ENCODE data around the gene S100A16. TPM values are rescaled to one million over a fixed set of nuclear protein-coding genes. Genes with fewer than 3 reads are reported as not detected.

Gene S100A16
- total and polyA plus RNA-seq, 3 donors from 2014 or later = 126 to 171 (median 158) TPM

DNA sequence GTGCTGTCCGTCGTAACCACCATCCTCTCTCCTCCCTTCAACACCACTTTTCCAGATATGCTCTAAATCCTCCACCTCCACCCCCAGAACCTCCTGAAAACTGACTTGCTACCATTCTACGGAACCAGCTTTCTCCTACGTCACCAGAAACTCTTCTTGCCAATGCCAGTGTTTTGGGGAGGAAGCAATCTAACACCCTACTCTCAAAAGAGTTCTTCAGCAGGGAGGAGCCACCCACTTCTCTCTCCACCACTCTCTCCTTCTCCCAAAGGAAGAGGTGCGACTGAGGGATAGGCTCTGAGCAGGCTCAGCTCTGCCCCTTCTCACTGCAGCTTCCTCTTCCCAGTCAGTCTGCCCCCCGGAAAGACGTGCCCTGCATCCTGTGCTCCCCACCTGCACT is 41.2 kb downstream of the S100A16 start:
- intact Hi-C loops (cut with DNase I; ENCODE audit: low total_unique reads) = loop anchor here (5.0 kb wide), 1 partner anchor 59 kb away; no protein-coding TSS in a partner anchor
- 77 to 82% methylated on average over 7 of the region's 7 CpGs for WGBS, 2 donors
- no peak overlapping the region for H3K27ac ChIP-seq

DNA sequence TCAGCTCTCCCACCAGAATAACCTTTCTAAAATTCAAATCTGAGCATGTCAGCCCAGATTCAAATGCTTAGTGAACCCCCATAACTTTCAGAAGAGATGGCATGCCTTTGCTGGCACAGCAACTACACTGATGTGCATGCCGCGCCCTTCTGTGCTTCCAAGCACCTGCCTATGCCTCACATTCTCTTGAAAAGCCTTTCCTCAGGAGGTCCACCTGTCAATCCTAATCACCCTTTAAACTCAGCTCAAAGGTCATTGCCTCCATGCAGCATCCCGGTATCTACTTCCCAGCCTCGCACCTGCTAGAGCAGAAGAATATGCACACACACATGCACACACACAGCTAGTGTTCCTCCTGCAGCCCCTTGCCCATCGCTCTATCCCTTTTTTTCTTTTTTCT is 42.1 kb downstream of the S100A16 start:
- peaks cover 19% of the 10 kb centered on the region for H3K4me1 ChIP-seq
- no peak for DNase-seq
- no peak for TF ChIP-seq POLR2A (IDR thresholded peaks at IDR 0.05)
- TF ChIP-seq, protein P1, sequence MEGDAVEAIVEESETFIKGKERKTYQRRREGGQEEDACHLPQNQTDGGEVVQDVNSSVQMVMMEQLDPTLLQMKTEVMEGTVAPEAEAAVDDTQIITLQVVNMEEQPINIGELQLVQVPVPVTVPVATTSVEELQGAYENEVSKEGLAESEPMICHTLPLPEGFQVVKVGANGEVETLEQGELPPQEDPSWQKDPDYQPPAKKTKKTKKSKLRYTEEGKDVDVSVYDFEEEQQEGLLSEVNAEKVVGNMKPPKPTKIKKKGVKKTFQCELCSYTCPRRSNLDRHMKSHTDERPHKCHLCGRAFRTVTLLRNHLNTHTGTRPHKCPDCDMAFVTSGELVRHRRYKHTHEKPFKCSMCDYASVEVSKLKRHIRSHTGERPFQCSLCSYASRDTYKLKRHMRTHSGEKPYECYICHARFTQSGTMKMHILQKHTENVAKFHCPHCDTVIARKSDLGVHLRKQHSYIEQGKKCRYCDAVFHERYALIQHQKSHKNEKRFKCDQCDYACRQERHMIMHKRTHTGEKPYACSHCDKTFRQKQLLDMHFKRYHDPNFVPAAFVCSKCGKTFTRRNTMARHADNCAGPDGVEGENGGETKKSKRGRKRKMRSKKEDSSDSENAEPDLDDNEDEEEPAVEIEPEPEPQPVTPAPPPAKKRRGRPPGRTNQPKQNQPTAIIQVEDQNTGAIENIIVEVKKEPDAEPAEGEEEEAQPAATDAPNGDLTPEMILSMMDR (IDR thresholded peaks at IDR 0.05) = no peak
- no peaks in the 10 kb centered on the region for H3K36me3 ChIP-seq (ENCODE audit: low read depth, missing control alignments)
- no peak overlapping the region for H3K4me3 ChIP-seq
- 93 to 97% methylated on average over 5 of the region's 5 CpGs for WGBS, 2 donors
- intact Hi-C loops (cut with DNase I; ENCODE audit: low total_unique reads) = loop anchor here (5.0 kb wide), 1 partner anchor 59 kb away; no protein-coding TSS in a partner anchor
- no peaks in the 10 kb centered on the region for H3K27me3 ChIP-seq
- no peaks in the 10 kb centered on the region for H3K9me3 ChIP-seq
- no peak overlapping the region for H3K27ac ChIP-seq

More for the DNA sequence above, 41.2 kb downstream of the S100A16 start:
- Histone ChIP-seq H3K27me3 (no peaks in the 10 kb centered on the region), H3K4me1 (peaks cover 11% of the 10 kb centered on the region), H3K9me3 (no peaks in the 10 kb centered on the region), H3K4me3 (no peak overlapping the region), H3K36me3 (ENCODE audit: low read depth, missing control alignments) (no peaks in the 10 kb centered on the region)
- DNase-seq = no peak
- no peak for TF ChIP-seq POLR2A (IDR thresholded peaks at IDR 0.05)
- TF ChIP-seq, protein P1 (IDR thresholded peaks at IDR 0.05) = no peak

- intact Hi-C loops (cut with DNase I; ENCODE audit: low total_unique reads) = loop anchor here (5.0 kb wide), 1 partner anchor 37 kb away; no protein-coding TSS in a partner anchor
- H3K27ac ChIP-seq = no peak overlapping the region
- 81 to 85% methylated on average over 8 of the region's 8 CpGs for WGBS, 2 donors
- H3K27me3 ChIP-seq = no peaks in the 10 kb centered on the region
- peaks cover 26% of the 10 kb centered on the region for H3K4me1 ChIP-seq
- no peaks in the 10 kb centered on the region for H3K9me3 ChIP-seq
- no peaks in the 10 kb centered on the region for H3K36me3 ChIP-seq (ENCODE audit: low read depth, missing control alignments)
- H3K4me3 ChIP-seq = no peak overlapping the region
- no peak for DNase-seq
- TF ChIP-seq, protein P1 (IDR thresholded peaks at IDR 0.05) = no peak
- TF ChIP-seq POLR2A (IDR thresholded peaks at IDR 0.05) = no peak
Observed at GRCh38 chr1:153569465-153569864, 43.5 kb downstream of the S100A16 start.

DNA sequence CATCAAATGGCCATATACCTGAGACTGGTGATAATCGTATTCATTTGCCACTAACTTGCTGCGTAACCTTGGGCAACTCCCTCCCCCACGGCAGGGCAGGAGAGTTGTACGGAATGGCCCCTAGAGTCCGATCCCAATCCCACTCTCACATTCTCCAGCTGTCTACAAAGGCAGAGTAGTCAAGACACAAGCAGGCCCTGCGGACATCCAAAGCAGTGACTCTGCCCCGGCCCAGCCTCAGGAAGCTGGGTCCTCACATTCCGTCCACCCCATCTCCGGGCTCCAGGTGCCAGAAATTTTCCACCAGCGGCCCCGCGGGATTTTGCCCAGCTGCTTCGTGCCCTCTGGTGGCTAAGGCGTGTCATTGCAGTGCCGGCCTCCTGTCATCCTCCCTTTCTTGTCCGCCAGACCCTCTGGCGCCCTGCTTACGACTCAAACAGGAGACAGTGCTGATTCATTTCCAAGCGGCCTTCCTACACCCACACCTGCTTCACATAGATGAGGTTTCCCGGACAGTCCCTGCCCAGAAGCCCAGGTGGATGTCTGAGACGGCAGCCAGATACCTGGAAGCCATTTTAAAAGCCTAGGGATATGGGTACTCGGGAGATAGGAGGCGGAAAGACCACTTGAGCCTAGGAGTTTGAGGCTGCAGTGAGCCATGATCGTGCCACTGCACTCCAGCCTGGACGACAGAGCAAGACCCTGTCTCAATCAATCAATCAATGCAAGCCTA is 44.4 kb downstream of the S100A16 start:
- Histone ChIP-seq H3K4me1 (peaks cover 26% of the 10 kb centered on the region), H3K4me3 (peak overlapping the region in 1 of 2 donors; percentile 25), H3K9me3 (no peaks in the 10 kb centered on the region), H3K27me3 (no peaks in the 10 kb centered on the region), H3K27ac (peak overlapping the region in 1 of 2 donors; percentile 8), H3K36me3 (ENCODE audit: low read depth, missing control alignments) (no peaks in the 10 kb centered on the region)
- WGBS, 2 donors = 11 to 13% methylated on average over 15 to 25 of the region's 25 CpGs
- intact Hi-C loops (cut with DNase I; ENCODE audit: low total_unique reads) = loop anchor here (5.0 kb wide), 1 partner anchor 36 kb away; no protein-coding TSS in a partner anchor
- peak; percentile 93 for DNase-seq
- TF ChIP-seq POLR2A (IDR thresholded peaks at IDR 0.05) = no peak
- TF ChIP-seq, protein P1 (IDR thresholded peaks at IDR 0.05) = peak; percentile 97 to 98 (median 97)
